ENCODE results near the gene STEAP3. TPM values are rescaled to one million over a fixed set of nuclear protein-coding genes. Genes with fewer than 3 reads are reported as not detected.

The STEAP3 gene
- polyA plus RNA-seq, 2 of the 4 experiments (the other 2 are of a cell fraction), result 23.5 to 30.2 TPM

DNA sequence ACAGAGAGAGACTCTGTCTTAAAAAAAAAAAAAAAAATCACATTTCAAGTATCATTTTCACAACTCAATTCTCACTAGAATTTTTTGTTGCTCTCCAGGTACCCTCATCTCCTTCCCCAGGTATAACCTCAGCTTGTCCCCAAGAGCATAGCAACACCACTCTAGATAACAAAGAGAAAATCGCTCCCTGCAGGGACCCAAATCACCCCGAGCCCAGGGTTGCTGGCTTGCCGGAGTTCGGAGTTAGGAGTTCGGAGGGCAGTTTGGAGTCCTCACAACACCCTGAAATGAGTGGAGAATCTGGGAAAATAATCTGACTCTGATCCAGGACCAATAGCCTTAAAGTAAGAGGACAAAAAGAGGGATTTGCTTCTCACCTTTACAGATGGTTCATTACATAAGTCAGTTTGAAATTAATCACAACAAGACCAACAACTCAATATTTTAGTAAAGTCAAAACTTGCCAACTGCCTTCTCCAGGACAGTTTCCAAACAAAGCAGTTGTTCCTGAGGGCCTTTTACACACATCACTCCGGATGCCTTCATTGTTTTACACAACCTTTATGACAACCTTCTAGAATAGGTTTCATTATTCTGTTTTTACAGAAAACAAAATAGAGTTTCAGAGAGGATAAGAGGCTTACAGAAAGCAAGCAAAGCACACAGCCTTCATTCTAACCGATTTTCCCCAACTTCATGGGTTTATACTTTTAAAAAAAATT, 83.9 kb downstream of the STEAP3 start:
- CTCF ChIA-PET, result interaction anchor here (0.6 kb wide), 1 partner anchor 11 kb away, joined by 3 read pairs; no protein-coding TSS in a partner anchor
- DNase-seq (ENCODE audit: low read depth in 1 of 2, low spot score in 1 of 2) (no peak), ATAC-seq (no peak), FAIRE-seq (no peak)
- Histone ChIP-seq H3K4me3 (no peak overlapping the region), H3K4me1 (no peaks in the 10 kb centered on the region), H3K4me2 (no peak overlapping the region), H3K27ac (no peak overlapping the region), H3K9me3 (no peaks in the 10 kb centered on the region)
- WGBS (ENCODE audit: missing lambda C conversion rate), result 88% methylated on average over 7 of the region's 7 CpGs
- TF ChIP-seq TP53 (CRISPR knock-in tag; IDR thresholded peaks at IDR 0.05) (no peak), EP300 (IDR thresholded peaks at IDR 0.05) (no peak)
- POLR2A ChIA-PET, result no interaction called here

GRCh38 chr2:119308793-119309330, 85.2 kb downstream of the STEAP3 start:
- no peak overlapping the region for H3K27ac ChIP-seq
- TF ChIP-seq ELK1 (IDR thresholded peaks at IDR 0.05; ENCODE audit: low read depth, low read length) (no peak), RAD21 (conservative IDR thresholded peaks at IDR 0.05 in 1 of 2, IDR thresholded peaks at IDR 0.05 in 1 of 2) (no peak), RNF2 (IDR thresholded peaks at IDR 0.05; ENCODE audit: borderline replicate concordance, low read depth) (no peak), KDM1A (IDR thresholded peaks at IDR 0.05; ENCODE audit: low read depth) (no peak)
- no peaks in the 10 kb centered on the region for H3K9me3 ChIP-seq
- POLR2A ChIA-PET, result no interaction called here
- H3K4me2 ChIP-seq, result no peak overlapping the region
- H3K4me1 ChIP-seq, result no peaks in the 10 kb centered on the region
- ATAC-seq (no peak), FAIRE-seq (no peak), DNase-seq (ENCODE audit: low read depth in 1 of 2, low spot score in 1 of 2) (no peak)
- WGBS (ENCODE audit: missing lambda C conversion rate), result 90% methylated on average over 4 of the region's 4 CpGs
- CTCF ChIA-PET, result interaction anchor here (0.8 to 4.2 kb wide), 6 partner anchors 14 to 426 kb away, joined by 3 to 20 read pairs (median 3); no protein-coding TSS in a partner anchor
- H3K4me3 ChIP-seq, result no peak overlapping the region

DNA sequence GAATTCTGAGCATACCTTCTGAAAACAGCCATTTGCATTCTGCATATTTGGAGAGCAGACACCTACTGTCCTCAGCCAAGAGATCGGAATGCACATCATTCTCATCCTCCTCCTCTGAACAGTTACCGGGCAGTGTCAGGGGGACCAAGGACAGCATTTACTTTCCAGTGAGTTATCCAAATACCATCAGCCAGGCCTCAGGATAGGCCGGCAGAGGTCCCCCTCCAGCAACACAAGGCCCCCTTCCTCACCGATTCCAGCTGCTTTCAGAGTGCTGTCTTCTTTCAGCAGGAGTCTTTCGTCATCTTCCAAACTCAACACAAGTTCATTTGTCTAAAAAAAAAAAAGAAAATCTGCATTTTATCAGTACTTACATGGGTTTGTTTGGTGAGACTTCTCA, 87.7 kb downstream of the STEAP3 start:
- WGBS (ENCODE audit: missing lambda C conversion rate), result 82% methylated on average over 5 of the region's 5 CpGs
- no peak overlapping the region for H3K27ac ChIP-seq
- TF ChIP-seq RAD21 (conservative IDR thresholded peaks at IDR 0.05 in 1 of 2, IDR thresholded peaks at IDR 0.05 in 1 of 2), result no peak
- TF ChIP-seq RFX5 (IDR thresholded peaks at IDR 0.05), result no peak
- TF ChIP-seq BCL3 (IDR thresholded peaks at IDR 0.05), result no peak
- TF ChIP-seq FOSL2 (IDR thresholded peaks at IDR 0.05), result no peak
- no peak for TF ChIP-seq FOSL2 (CRISPR knock-in tag; IDR thresholded peaks at IDR 0.05)
- TF ChIP-seq ZC3H11A (IDR thresholded peaks at IDR 0.05), result no peak
- ATAC-seq (no peak), DNase-seq (ENCODE audit: low read depth in 1 of 2, low spot score in 1 of 2) (no peak), FAIRE-seq (no peak)
- H3K4me2 ChIP-seq, result no peak overlapping the region
- ChIA-PET CTCF (interaction anchor here (0.9 to 4.2 kb wide), 7 partner anchors 21 to 456 kb away, joined by 3 to 20 read pairs (median 3); no protein-coding TSS in a partner anchor), POLR2A (no interaction called here)
- no peaks in the 10 kb centered on the region for H3K4me1 ChIP-seq
- no peak overlapping the region for H3K4me3 ChIP-seq
- H3K9me3 ChIP-seq, result no peaks in the 10 kb centered on the region

- WGBS (ENCODE audit: missing lambda C conversion rate), result 80% methylated on average over 9 of the region's 9 CpGs
- no peak for FAIRE-seq
- Histone ChIP-seq H3K4me2 (no peak overlapping the region), H3K4me3 (no peak overlapping the region), H3K4me1 (no peaks in the 10 kb centered on the region), H3K27ac (no peak overlapping the region), H3K9me3 (no peaks in the 10 kb centered on the region)
- DNase-seq (ENCODE audit: low read depth in 1 of 2, low spot score in 1 of 2), result no peak
- no peak for ATAC-seq
- POLR2A ChIA-PET, result no interaction called here
- CTCF ChIA-PET, result interaction anchor here (0.9 to 4.2 kb wide), 5 partner anchors 22 to 456 kb away, joined by 3 to 20 read pairs (median 3); no protein-coding TSS in a partner anchor
- no peak for TF ChIP-seq CHD2 (IDR thresholded peaks at IDR 0.05; ENCODE audit: low read length, partially characterized antibody)
- no peak for TF ChIP-seq TFCP2L1 (CRISPR knock-in tag; IDR thresholded peaks at IDR 0.05)
- TF ChIP-seq CBX8 (IDR thresholded peaks at IDR 0.05), result no peak
- no peak for TF ChIP-seq RCOR1 (IDR thresholded peaks at IDR 0.05; ENCODE audit: low read depth, low read length)
- TF ChIP-seq EP300 (IDR thresholded peaks at IDR 0.05), result no peak
- no peak for TF ChIP-seq CEBPB (IDR thresholded peaks at IDR 0.05)
- no peak for TF ChIP-seq GATA3 (IDR thresholded peaks at IDR 0.05; ENCODE audit: borderline replicate concordance)
- TF ChIP-seq REST (IDR thresholded peaks at IDR 0.05), result no peak
- no peak for TF ChIP-seq NR3C1 (IDR thresholded peaks at IDR 0.05)
- TF ChIP-seq MYC (IDR thresholded peaks at IDR 0.05; ENCODE audit: borderline replicate concordance, low read length), result no peak
- no peak for TF ChIP-seq JUNB (IDR thresholded peaks at IDR 0.05)
- no peak for TF ChIP-seq ATOH8 (CRISPR knock-in tag; IDR thresholded peaks at IDR 0.05; ENCODE audit: low read depth)
- no peak for TF ChIP-seq FOSL2 (IDR thresholded peaks at IDR 0.05)
- no peak for TF ChIP-seq FOSL2 (CRISPR knock-in tag; IDR thresholded peaks at IDR 0.05)
- no peak for TF ChIP-seq MAFK (IDR thresholded peaks at IDR 0.05; ENCODE audit: partially characterized antibody)
These were observed 88.2 kb downstream of the STEAP3 start for GRCh38 chr2:119311831-119312230.

Data from A549 (cell line).